HG03575 (cell line): ENCODE results near the gene CUBN.

Experiments
- ATAC-seq: cut with Tn5 transposase; IDR thresholded peaks from one replicate; pipeline ENCODE4 v1.9.1; 2021; ENCODE audit not compliant: unreplicated experiment, insufficient number of reproducible peaks, low FRiP score; ENCODE audit errors: extremely low read depth

Gene CUBN

GRCh38 chr10:16947069-16947468, 182.5 kb downstream of the CUBN start:
- no peak for ATAC-seq

- ATAC-seq, result no peak
Observed at GRCh38 chr10:16945593-16945992, 184.0 kb downstream of the CUBN start.

GRCh38 chr10:16944986-16945385, 184.6 kb downstream of the CUBN start:
- ATAC-seq, result no peak

GRCh38 chr10:16944402-16944801, 185.2 kb downstream of the CUBN start:
- ATAC-seq, result no peak

GRCh38 chr10:16943295-16944285, 186.0 kb downstream of the CUBN start:
- ATAC-seq, result no peak

- no peak for ATAC-seq
Observed at GRCh38 chr10:16942381-16943078, 187.1 kb downstream of the CUBN start.

- no peak for ATAC-seq
Observed at GRCh38 chr10:16941870-16942269, 187.7 kb downstream of the CUBN start.

GRCh38 chr10:16941067-16941466, 188.5 kb downstream of the CUBN start:
- no peak for ATAC-seq

- ATAC-seq, result no peak
Observed at GRCh38 chr10:16938952-16939351, 190.7 kb downstream of the CUBN start.

- ATAC-seq, result no peak
Observed at GRCh38 chr10:16934461-16934860, 195.2 kb downstream of the CUBN start.

GRCh38 chr10:16933783-16934182, 195.8 kb downstream of the CUBN start:
- no peak for ATAC-seq

GRCh38 chr10:16931930-16932329, 197.7 kb downstream of the CUBN start:
- ATAC-seq, result no peak

GRCh38 chr10:16930540-16930939, 199.1 kb downstream of the CUBN start:
- no peak for ATAC-seq

GRCh38 chr10:16929069-16929468, 200.5 kb downstream of the CUBN start:
- no peak for ATAC-seq

GRCh38 chr10:16927546-16927945, 202.1 kb downstream of the CUBN start:
- no peak for ATAC-seq

- ATAC-seq, result no peak
Observed at GRCh38 chr10:16923726-16924125, 205.9 kb downstream of the CUBN start.

GRCh38 chr10:16923309-16923708, 206.3 kb downstream of the CUBN start:
- ATAC-seq, result no peak

GRCh38 chr10:16919121-16919982, 210.3 kb downstream of the CUBN start:
- ATAC-seq, result no peak

- ATAC-seq, result no peak
Observed at GRCh38 chr10:16916496-16916895, 213.1 kb downstream of the CUBN start.
